ENCODE data around the gene SZRD1. TPM values are rescaled to one million over a fixed set of nuclear protein-coding genes. Genes with fewer than 3 reads are reported as not detected.
"Not testable (repeated sequence)": the region's sequence is repeated elsewhere in the genome, so short reads cannot be mapped to it uniquely, and the experiment has no call there.

The SZRD1 gene
- total RNA-seq, 1 donor from 2014 or later = 200 TPM

DNA sequence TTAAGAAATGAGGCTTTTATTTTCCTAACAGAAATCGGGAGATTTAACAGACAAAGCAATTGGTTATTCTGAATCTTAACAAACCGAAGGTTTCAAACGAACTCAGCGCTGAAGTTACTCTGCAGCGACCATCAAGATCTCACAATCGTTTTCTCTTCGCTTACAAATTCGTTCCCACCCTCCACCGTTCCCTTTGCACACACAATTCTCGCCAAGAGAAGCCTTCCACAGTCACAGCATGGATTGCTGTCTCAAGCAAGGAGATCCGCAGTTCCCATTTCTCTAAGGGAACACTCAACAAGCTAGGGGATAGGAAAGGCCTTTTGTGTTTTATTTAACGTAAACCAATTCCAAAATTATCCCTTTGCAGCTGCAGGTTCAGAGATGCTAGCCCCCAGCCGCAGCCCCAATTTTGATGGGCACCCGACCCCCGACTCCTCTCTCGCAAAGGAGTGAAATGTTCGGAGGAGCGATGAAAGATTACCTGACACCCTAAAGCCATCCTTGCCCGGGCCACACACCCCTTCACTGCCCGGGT is 15.5 kb upstream of the SZRD1 start:
- peak; percentile 69 for DNase-seq
- no peaks in the 10 kb centered on the region for H3K27me3 Mint-ChIP-seq
- intact Hi-C loops (cut with micrococcal nuclease) = no loop called here
- peaks cover 3% of the 10 kb centered on the region for H3K36me3 Mint-ChIP-seq (ENCODE audit: low read depth)
- H3K27ac Mint-ChIP-seq = peak overlapping the region; percentile 93
- peaks cover 25% of the 10 kb centered on the region for H3K4me1 Mint-ChIP-seq
- peak overlapping the region; percentile 90 for H3K4me3 Mint-ChIP-seq
- H3K9me3 Mint-ChIP-seq = no peaks in the 10 kb centered on the region

DNA sequence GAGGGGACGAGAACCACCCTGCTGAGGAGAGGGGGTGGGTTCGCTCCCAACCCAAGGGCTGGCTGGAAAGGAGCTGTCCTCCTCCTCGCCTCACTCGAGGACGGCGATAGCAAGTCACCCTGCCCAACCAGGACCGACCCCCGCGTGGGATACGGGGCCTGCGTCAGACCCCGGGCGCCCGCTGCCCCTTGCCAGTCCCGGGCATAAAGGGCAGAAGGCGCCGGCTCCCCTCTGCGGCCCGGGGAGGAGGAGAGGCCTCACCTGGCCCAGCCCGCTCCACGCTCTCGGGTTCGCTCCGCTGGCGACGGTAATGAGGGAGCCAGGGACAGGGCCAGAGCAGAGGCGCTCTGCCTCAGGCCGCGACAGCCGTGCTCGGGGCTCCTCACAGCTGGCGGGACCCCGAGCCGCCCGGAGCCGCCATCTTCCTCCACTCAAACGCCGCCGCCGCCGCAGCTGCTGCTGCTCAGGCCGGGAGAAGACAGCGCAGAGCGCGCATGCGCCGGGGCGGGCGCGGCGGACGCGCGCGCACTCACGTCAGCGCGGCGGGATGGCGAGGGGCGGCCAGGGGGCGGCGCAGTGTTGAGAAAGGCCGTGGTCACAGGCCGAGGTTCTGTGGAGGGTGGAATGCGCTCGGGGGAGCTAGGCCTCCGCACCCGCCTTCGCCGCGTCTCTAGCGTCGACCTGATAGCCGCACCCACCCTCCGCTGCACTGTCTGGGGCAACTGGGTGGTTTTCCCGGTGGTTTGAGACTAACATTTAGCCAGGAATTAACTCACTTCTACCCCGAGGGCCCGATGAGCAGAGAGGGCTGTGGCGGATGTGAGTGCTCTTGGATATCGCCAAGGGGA is 14.8 kb upstream of the SZRD1 start, which contains the start of gene FBXO42:
Gene FBXO42 (minus strand): TSS at position 487 of the 848 bp plus-strand sequence. CDS start 37,062 bp downstream, outside the sequence.
- intact Hi-C loops (cut with micrococcal nuclease) = loop anchor here (1.0 to 2.0 kb wide), 3 partner anchors 15 to 145 kb away; partner anchors contain the start of genes NECAP2 and SZRD1
- peak within 1 kb of the TSS; percentile 93 for H3K27ac Mint-ChIP-seq
- DNase-seq = peak; percentile 99
- H3K4me3 Mint-ChIP-seq = peak within 1 kb of the TSS; percentile 90
- H3K27me3 Mint-ChIP-seq = no peaks in the 10 kb centered on the region
- no peaks in the 10 kb centered on the region for H3K9me3 Mint-ChIP-seq
- peaks cover 3% of the 10 kb centered on the region for H3K36me3 Mint-ChIP-seq (ENCODE audit: low read depth)
- H3K4me1 Mint-ChIP-seq = peaks cover 25% of the 10 kb centered on the region

DNA sequence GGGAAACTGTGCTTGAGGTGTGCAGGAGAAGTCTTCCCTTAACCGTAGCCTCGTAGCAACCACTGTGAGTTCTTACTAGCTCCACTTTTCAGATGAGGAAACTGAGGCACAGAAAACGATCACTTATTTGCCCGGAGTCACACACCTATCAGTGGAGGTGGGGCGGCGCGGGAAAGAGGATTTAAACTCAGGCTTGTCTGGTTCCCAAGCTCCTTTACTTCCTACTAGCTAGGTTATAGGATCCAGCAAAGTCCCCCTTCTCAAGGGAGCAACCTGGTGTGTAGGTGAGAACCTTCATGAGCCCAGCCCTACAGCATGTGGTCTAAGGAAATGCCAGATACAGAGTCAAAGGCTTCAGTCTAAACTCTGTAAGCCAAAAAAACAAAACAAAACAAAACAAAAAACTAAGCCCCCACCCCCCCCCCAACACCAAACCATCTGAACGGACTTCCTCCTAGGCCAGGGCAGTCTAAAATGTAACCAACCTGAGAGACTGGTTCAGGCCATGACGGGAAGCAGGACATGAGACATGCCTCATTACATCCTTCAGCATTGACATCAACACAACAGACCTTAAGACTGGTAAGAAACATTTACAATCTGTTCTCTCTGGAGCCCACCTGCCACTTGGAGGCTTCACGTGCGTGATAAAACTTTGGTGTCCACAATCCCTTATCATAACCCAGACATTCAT is 14.1 kb upstream of the SZRD1 start:
- H3K27me3 Mint-ChIP-seq = no peaks in the 10 kb centered on the region
- DNase-seq = peak; percentile 61
- peaks cover 24% of the 10 kb centered on the region for H3K4me1 Mint-ChIP-seq
- H3K27ac Mint-ChIP-seq = peak overlapping the region; percentile 93
- intact Hi-C loops (cut with micrococcal nuclease) = loop anchor here (1.0 to 2.0 kb wide), 3 partner anchors 14 to 146 kb away; partner anchors contain the start of genes NECAP2 and SZRD1
- peak overlapping the region; percentile 90 for H3K4me3 Mint-ChIP-seq
- peaks cover 3% of the 10 kb centered on the region for H3K36me3 Mint-ChIP-seq (ENCODE audit: low read depth)
- H3K9me3 Mint-ChIP-seq = no peaks in the 10 kb centered on the region

- Mint-ChIP-seq H3K27ac (no peak overlapping the region), H3K27me3 (no peaks in the 10 kb centered on the region), H3K36me3 (ENCODE audit: low read depth) (peaks cover 2% of the 10 kb centered on the region), H3K9me3 (no peaks in the 10 kb centered on the region), H3K4me1 (peaks cover 21% of the 10 kb centered on the region), H3K4me3 (no peak overlapping the region)
- intact Hi-C loops (cut with micrococcal nuclease) = no loop called here
- peak; percentile 54 for DNase-seq
Observed at GRCh38 chr1:16354619-16355018, 12.4 kb upstream of the SZRD1 start.

DNA sequence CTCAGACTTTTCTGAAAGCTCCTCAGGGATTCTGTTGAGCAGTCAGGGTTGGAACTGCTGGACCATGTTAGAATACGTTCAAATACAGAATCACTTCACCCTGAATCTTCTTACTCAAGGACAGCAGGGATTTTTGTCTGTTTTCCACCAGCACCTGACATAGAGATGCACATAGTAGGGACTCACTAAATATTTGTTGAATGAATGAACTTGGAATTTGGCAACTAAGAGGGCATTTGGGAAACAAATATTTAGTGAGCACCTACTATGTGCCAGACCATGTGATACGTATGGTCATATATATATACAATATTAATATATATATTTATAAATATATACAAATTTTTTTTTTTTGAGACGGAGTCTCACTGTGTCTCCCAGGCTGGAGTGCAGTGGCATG is 10.2 kb upstream of the SZRD1 start:
- Mint-ChIP-seq H3K4me1 (peaks cover 8% of the 10 kb centered on the region), H3K4me3 (no peak overlapping the region), H3K36me3 (ENCODE audit: low read depth) (no peaks in the 10 kb centered on the region), H3K9me3 (no peaks in the 10 kb centered on the region), H3K27ac (no peak overlapping the region), H3K27me3 (no peaks in the 10 kb centered on the region)
- DNase-seq = no peak
- intact Hi-C loops (cut with micrococcal nuclease) = no loop called here

DNA sequence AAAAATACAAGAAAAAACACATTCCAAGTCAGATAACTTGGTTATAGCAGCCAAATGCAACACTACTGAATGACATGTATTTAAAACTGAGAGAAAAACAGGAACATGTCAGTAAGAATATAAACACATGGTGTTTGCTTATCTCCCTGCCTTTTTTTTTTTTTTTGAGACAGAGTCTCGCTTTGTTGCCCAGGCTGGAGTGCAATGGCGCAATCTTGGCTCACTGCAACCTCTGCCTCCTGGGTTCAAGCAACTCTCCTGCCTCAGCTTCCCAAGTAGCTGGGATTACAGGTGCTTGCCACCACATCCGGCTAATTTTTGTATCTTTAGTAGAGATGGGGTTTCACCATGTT is 1.9 kb upstream of the SZRD1 start:
- DNase-seq, H3K9me3 Mint-ChIP-seq, H3K27me3 Mint-ChIP-seq, H3K4me3 Mint-ChIP-seq: not testable (repeated sequence)
- intact Hi-C loops (cut with micrococcal nuclease) = loop anchor here (5.0 to 10.0 kb wide), 5 partner anchors 290 to 838 kb away; partner anchors contain the start of genes DNAJC16, FAM131C and SDHB
- Mint-ChIP-seq H3K4me1 (peaks cover 25% of the 10 kb centered on the region), H3K27ac (peak overlapping the region; percentile 47), H3K36me3 (ENCODE audit: low read depth) (peaks cover 13% of the 10 kb centered on the region)

DNA sequence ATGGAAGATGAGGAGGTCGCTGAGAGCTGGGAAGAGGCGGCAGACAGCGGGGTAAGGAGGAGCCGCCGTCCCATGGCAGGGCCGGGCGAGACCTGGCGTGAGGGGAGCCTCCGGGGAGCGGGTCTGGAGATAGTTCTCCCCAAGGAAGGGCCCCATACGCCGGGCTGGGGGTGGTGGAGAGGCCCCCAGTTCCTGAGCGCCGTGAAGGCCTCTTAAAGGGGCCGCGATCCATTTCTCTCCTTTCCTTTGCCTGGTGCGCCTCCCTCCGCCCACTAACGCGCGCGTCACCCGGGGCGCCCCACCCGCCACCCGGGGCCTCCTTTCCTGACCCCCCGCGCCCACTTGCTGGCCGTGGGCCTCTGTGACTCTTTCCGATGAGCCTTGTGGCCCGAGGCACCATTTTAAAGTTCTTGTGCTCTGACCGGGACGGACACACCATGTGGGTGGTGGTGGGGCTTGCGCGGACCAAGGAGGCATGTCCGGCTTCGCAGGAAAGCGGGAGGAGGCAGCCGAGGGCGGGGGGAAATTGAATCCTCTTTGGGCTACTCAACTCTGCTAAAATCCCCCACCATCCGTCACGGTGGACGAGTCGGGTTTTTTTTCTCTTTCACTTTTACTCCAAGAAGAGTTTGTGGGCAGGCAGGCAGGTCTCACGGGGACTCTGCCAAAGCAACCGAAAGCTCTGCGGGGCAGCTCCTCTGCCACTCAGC is 371 bp downstream of the SZRD1 start:
- Mint-ChIP-seq H3K27ac (peak overlapping the region; percentile 100), H3K36me3 (ENCODE audit: low read depth) (peaks cover 16% of the 10 kb centered on the region), H3K9me3 (no peaks in the 10 kb centered on the region), H3K4me1 (peaks cover 41% of the 10 kb centered on the region), H3K27me3 (no peaks in the 10 kb centered on the region), H3K4me3 (peak overlapping the region; percentile 99)
- intact Hi-C loops (cut with micrococcal nuclease) = loop anchor here (2.0 to 10.0 kb wide), 10 partner anchors 15 to 840 kb away; partner anchors contain the start of genes CPLANE2, DNAJC16, FAM131C and FBXO42
- DNase-seq = peak; percentile 96

- H3K4me1 Mint-ChIP-seq = peaks cover 44% of the 10 kb centered on the region
- peak; percentile 74 for DNase-seq
- intact Hi-C loops (cut with micrococcal nuclease) = loop anchor here (2.0 to 10.0 kb wide), 11 partner anchors 15 to 841 kb away; partner anchors contain the start of genes CPLANE2, DNAJC16, FAM131C and FBXO42
- H3K9me3 Mint-ChIP-seq = no peaks in the 10 kb centered on the region
- no peaks in the 10 kb centered on the region for H3K27me3 Mint-ChIP-seq
- peak overlapping the region; percentile 99 for H3K4me3 Mint-ChIP-seq
- peaks cover 22% of the 10 kb centered on the region for H3K36me3 Mint-ChIP-seq (ENCODE audit: low read depth)
- H3K27ac Mint-ChIP-seq = peak overlapping the region; percentile 100
Observed at GRCh38 chr1:16367968-16368890, 1.2 kb downstream of the SZRD1 start.

- no peak for DNase-seq
- H3K4me1 Mint-ChIP-seq = peaks cover 54% of the 10 kb centered on the region
- peak overlapping the region; percentile 99 for H3K4me3 Mint-ChIP-seq
- no peaks in the 10 kb centered on the region for H3K27me3 Mint-ChIP-seq
- intact Hi-C loops (cut with micrococcal nuclease) = loop anchor here (2.0 to 10.0 kb wide), 6 partner anchors 17 to 843 kb away; partner anchors contain the start of genes DNAJC16, FAM131C and SDHB
- H3K36me3 Mint-ChIP-seq (ENCODE audit: low read depth) = peaks cover 28% of the 10 kb centered on the region
- no peaks in the 10 kb centered on the region for H3K9me3 Mint-ChIP-seq
- no peak overlapping the region for H3K27ac Mint-ChIP-seq
Observed at GRCh38 chr1:16369821-16370220, 2.8 kb downstream of the SZRD1 start.

GRCh38 chr1:16371725-16372124 is 4.7 kb downstream of the SZRD1 start:
- Mint-ChIP-seq H3K9me3 (no peaks in the 10 kb centered on the region), H3K27me3 (no peaks in the 10 kb centered on the region), H3K27ac (peak overlapping the region; percentile 88), H3K4me3 (peak overlapping the region; percentile 65), H3K36me3 (ENCODE audit: low read depth) (peaks cover 28% of the 10 kb centered on the region), H3K4me1 (peaks cover 64% of the 10 kb centered on the region)
- intact Hi-C loops (cut with micrococcal nuclease) = no loop called here
- DNase-seq = peak; percentile 69

GRCh38 chr1:16372535-16373285 is 5.7 kb downstream of the SZRD1 start:
- Mint-ChIP-seq H3K27me3 (no peaks in the 10 kb centered on the region), H3K4me1 (peaks cover 68% of the 10 kb centered on the region), H3K4me3 (peak overlapping the region; percentile 65), H3K27ac (peak overlapping the region; percentile 88), H3K36me3 (ENCODE audit: low read depth) (peaks cover 32% of the 10 kb centered on the region), H3K9me3 (no peaks in the 10 kb centered on the region)
- intact Hi-C loops (cut with micrococcal nuclease) = no loop called here
- DNase-seq = no peak

- Mint-ChIP-seq H3K27me3 (no peaks in the 10 kb centered on the region), H3K4me3 (no peak overlapping the region), H3K9me3 (no peaks in the 10 kb centered on the region), H3K27ac (peak overlapping the region; percentile 69), H3K36me3 (ENCODE audit: low read depth) (peaks cover 22% of the 10 kb centered on the region), H3K4me1 (peaks cover 57% of the 10 kb centered on the region)
- DNase-seq = no peak
- intact Hi-C loops (cut with micrococcal nuclease) = no loop called here
Observed at GRCh38 chr1:16374266-16374665, 7.2 kb downstream of the SZRD1 start.
